ENCODE results near the gene KRT3.
"Not testable (repeated sequence)": the region's sequence is repeated elsewhere in the genome, so short reads cannot be mapped to it uniquely, and the experiment has no call there.

- not testable (repeated sequence) for TF ChIP-seq POLR2A (IDR thresholded peaks at IDR 0.05; ENCODE audit: borderline replicate concordance, extremely low read depth, insufficient read depth, insufficient read length); ZNF274 (IDR thresholded peaks at IDR 0.05; ENCODE audit: low read depth, low read length); CTCF (IDR thresholded peaks at IDR 0.05 in 2 of 3, conservative IDR thresholded peaks at IDR 0.05 in 1 of 3; ENCODE audit: borderline replicate concordance in 1 of 3, insufficient read depth in 1 of 3, low read depth in 2 of 3, low read length in 2 of 3); REST (IDR thresholded peaks at IDR 0.05; ENCODE audit: low read depth); MAX (IDR thresholded peaks at IDR 0.05); TCF7L2 (IDR thresholded peaks at IDR 0.05; ENCODE audit: borderline replicate concordance, extremely low read depth, insufficient read depth, insufficient read length)
Observed at GRCh38 chr12:52750532-52750931, 45.4 kb downstream of the KRT3 start.

Measured in HCT116 (cell line).